B cell (primary cell): ENCODE measurements around the gene KLF16. TPM values are rescaled to one million over a fixed set of nuclear protein-coding genes. Genes with fewer than 3 reads are reported as not detected.

Experiments
- ATAC-seq: fragments of 200-7000 bp; cut with Tn5 transposase; one replicate; pipeline ENCODE4 v1.10.0; 2021; ENCODE audit warnings: low read depth, mild to moderate bottlenecking, moderate number of reproducible peaks, moderate library complexity
- CTCF ChIA-PET: fragments of 350-600 bp; sonication (Branson Sonifier 250); formaldehyde crosslinking; loops from one replicate; lab custom pipeline; 2021; ENCODE audit warnings: antibody characterized with exemption, inconsistent platforms; lab: Charles Lee
- POLR2A ChIA-PET: fragments of 350-600 bp; sonication (Branson Sonifier 250); formaldehyde crosslinking; loops from one replicate; lab custom pipeline; 2021; ENCODE audit warnings: antibody characterized with exemption; lab: Charles Lee
- DNase-seq: peaks from one replicate; pipeline ENCODE4 v3.0.0; 2013
- H2AFZ ChIP-seq: 2 replicates; pipeline ENCODE4 v1.6.1; 2012; ENCODE audit warnings: mild to moderate bottlenecking, low read depth, low read length; ENCODE audit not compliant: insufficient read depth, poor library complexity, severe bottlenecking
- H3K27ac ChIP-seq, 2 donors: 1 replicate in 1 of 2; 2 replicates in 1 of 2; pipeline ENCODE4 v1.5.1; 2012 to 2013; ENCODE audit warnings: low read length in 2 of 2, mild to moderate bottlenecking in 2 of 2, moderate library complexity in 1 of 2
- H3K27me3 ChIP-seq, 4 experiments: fragments of 200-600 bp in 1 of 4; sonication (generic) in 1 of 4; replicated peaks in 1 of 4; 1 replicate in 2 of 4; 2 replicates in 2 of 4; pipeline versions ENCODE4 v1.6.1 to v1.7.0; 2013 to 2016; ENCODE audit warnings: low read length in 3 of 4, mild to moderate bottlenecking in 2 of 4, mixed read lengths in 1 of 4, moderate library complexity in 1 of 4; ENCODE audit not compliant: insufficient read depth in 4 of 4, control insufficient read depth in 3 of 4; ENCODE audit errors: control extremely low read depth in 1 of 4
- H3K36me3 ChIP-seq, 2 experiments: replicated peaks in 1 of 2; 1 replicate in 1 of 2; 2 replicates in 1 of 2; pipeline versions ENCODE4 v1.6.1 to v1.7.1; 2013; ENCODE audit warnings: low read length in 1 of 2; ENCODE audit not compliant: insufficient read depth in 2 of 2, control insufficient read depth in 1 of 2; ENCODE audit errors: control extremely low read depth in 1 of 2, extremely low read depth in 1 of 2
- H3K4me1 ChIP-seq, 2 donors: fragments of 200-600 bp in 1 of 2; sonication (generic) in 1 of 2; 1 replicate in 1 of 2; 2 replicates in 1 of 2; pipeline versions ENCODE4 v1.5.1 to v1.6.1; 2013 to 2017; ENCODE audit warnings: low read length in 2 of 2; ENCODE audit not compliant: control insufficient read depth in 2 of 2, insufficient read depth in 2 of 2
- H3K4me2 ChIP-seq: replicated peaks from 2 replicates; pipeline ENCODE3; 2012; ENCODE audit warnings: mild to moderate bottlenecking, low read depth, low read length; ENCODE audit not compliant: poor library complexity, severe bottlenecking
- H3K4me3 ChIP-seq, 5 experiments: fragments of 200-600 bp in 1 of 5; sonication (generic) in 1 of 5; 1 replicate in 3 of 5; 2 replicates in 2 of 5; pipeline versions ENCODE4 v1.5.1 to v1.7.0; 2011 to 2016; ENCODE audit warnings: low read length in 4 of 5, mild to moderate bottlenecking in 4 of 5, low read depth in 2 of 5, control low read depth in 1 of 5, moderate library complexity in 1 of 5; ENCODE audit not compliant: insufficient read depth in 1 of 5; ENCODE audit errors: control extremely low read depth in 1 of 5, extremely low read depth in 1 of 5
- H3K79me2 ChIP-seq: fragments of 200-600 bp; sonication (generic); one replicate; pipeline ENCODE4 v1.6.0; 2016; ENCODE audit warnings: low read length; ENCODE audit not compliant: control insufficient read depth, insufficient read depth
- H3K9ac ChIP-seq: fragments of 200-600 bp; sonication (generic); 2 replicates; pipeline ENCODE4 v1.6.1; 2017; ENCODE audit warnings: mild to moderate bottlenecking, low read length, moderate library complexity
- H3K9me3 ChIP-seq, 3 donors: one replicate each; pipeline versions ENCODE4 v1.6.1 to v1.7.1; 2013; ENCODE audit warnings: low read length in 2 of 3; ENCODE audit not compliant: control insufficient read depth in 2 of 3, insufficient read depth in 1 of 3; ENCODE audit errors: control extremely low read depth in 1 of 3
- H4K20me1 ChIP-seq: 2 replicates; pipeline ENCODE4 v1.6.0; 2012; ENCODE audit warnings: mild to moderate bottlenecking, low read length; ENCODE audit not compliant: insufficient read depth, control insufficient read depth, poor library complexity, severe bottlenecking
- H3K27ac Mint-ChIP-seq: one replicate; pipeline ENCODE4 v1.8.0; 2021; ENCODE audit warnings: mixed read lengths
- H3K27me3 Mint-ChIP-seq: one replicate; pipeline ENCODE4 v1.8.0; 2021; ENCODE audit warnings: mixed read lengths
- H3K4me1 Mint-ChIP-seq: one replicate; pipeline ENCODE4 v1.8.0; 2021; ENCODE audit warnings: mixed read lengths
- H3K4me3 Mint-ChIP-seq: one replicate; pipeline ENCODE4 v1.8.0; 2021; ENCODE audit warnings: mixed read lengths
- H3K9me3 Mint-ChIP-seq: one replicate; pipeline ENCODE4 v1.8.0; 2022; ENCODE audit warnings: mixed read lengths; ENCODE audit not compliant: insufficient read depth
- CTCF ChIP-seq: fragments of 200-600 bp; IDR thresholded peaks from one replicate; pipeline ENCODE4 v1.8.0; 2022; ENCODE audit warnings: antibody characterized with exemption, mild to moderate bottlenecking
- EZH2 ChIP-seq: IDR thresholded peaks from 2 replicates; pipeline ENCODE4 v1.6.1; 2012; ENCODE audit warnings: borderline replicate concordance, low read depth, mild to moderate bottlenecking, moderate library complexity, low read length; ENCODE audit not compliant: insufficient read depth, poor library complexity, severe bottlenecking
- WGBS: methylation state at CpG from one replicate; pipeline ENCODE4 v1.1.5; 2013; ENCODE audit warnings: missing lambda C conversion rate; ENCODE audit not compliant: insufficient coverage; 5-methylcytosine and 5-hydroxymethylcytosine counted together
- intact Hi-C: fragments of 100-400 bp; cut with micrococcal nuclease; formaldehyde crosslinking; loops from one replicate; pipeline ENCODE4 v1.10.0; 2022
- polyA plus RNA-seq: library from polyadenylated mRNA; depleted of rRNA; stranded (reverse); fragments of >200 nt; gene quantifications from 2 replicates; pipeline ENCODE4 v1.2.3, GENCODE V29; 2012
- total RNA-seq, 2 donors: library from RNA; stranded (reverse); fragments of 120-200 nt in 1 of 2; gene quantifications; 1 replicate in 1 of 2; 2 replicates in 1 of 2; pipeline versions ENCODE4 v1.2.3 to v1.2.4, GENCODE V29; 2013 to 2022

The KLF16 gene
- total and polyA plus RNA-seq, 2 donors (not counting 1 experiment from before 2014, with no cell fraction given) = 29.7 to 49.0 TPM

GRCh38 chr19:1811942-1812425 is 51.4 kb downstream of the KLF16 start, which contains the start of gene ATP8B3:
ATP8B3 (minus strand) TSS chr19:1812276; CDS start chr19:1811736, 540 bp downstream.
- H3K36me3 ChIP-seq = peaks cover 0 to 14% of the 10 kb centered on the region in 2 experiments
- peak within 1 kb of the TSS in 1 of 2 donors; percentile 0 for H3K27ac ChIP-seq
- Mint-ChIP-seq H3K9me3 (no peaks in the 10 kb centered on the region), H3K27ac (peak within 1 kb of the TSS; percentile 87), H3K4me1 (peaks cover 12% of the 10 kb centered on the region), H3K27me3 (no peaks in the 10 kb centered on the region), H3K4me3 (peak within 1 kb of the TSS; percentile 97)
- no peaks in the 10 kb centered on the region for H3K79me2 ChIP-seq
- 2% methylated on average over 34 of the region's 48 CpGs for WGBS
- peak within 1 kb of the TSS; percentile 35 to 73 (median 61) for H3K4me3 ChIP-seq
- peaks cover 0 to 5% (median 0%) of the 10 kb centered on the region in 3 donors for H3K9me3 ChIP-seq
- H4K20me1 ChIP-seq = peaks cover 13% of the 10 kb centered on the region
- peak within 1 kb of the TSS; percentile 98 for H2AFZ ChIP-seq
- ATAC-seq (peak; percentile 82), DNase-seq (no peak)
- ChIA-PET CTCF (interaction anchor here (1.4 to 2.0 kb wide), 2 partner anchors 14 to 321 kb away, joined by 3 to 5 read pairs; partner anchors contain the start of genes PCSK4 and REEP6), POLR2A (no interaction called here)
- TF ChIP-seq EZH2 (no peak), CTCF (no peak)
- intact Hi-C loops = loop anchor here (1.0 to 5.0 kb wide), 4 partner anchors 36 to 615 kb away; partner anchors contain the start of genes MEX3D, PCSK4, REXO1 and TIMM13
- H3K27me3 ChIP-seq = no peaks in the 10 kb centered on the region
- H3K4me1 ChIP-seq = peaks cover 9 to 19% of the 10 kb centered on the region in 2 donors
- peak within 1 kb of the TSS; percentile 70 for H3K9ac ChIP-seq
- peak within 1 kb of the TSS; percentile 99 for H3K4me2 ChIP-seq

GRCh38 chr19:1811472-1811894 is 51.9 kb downstream of the KLF16 start:
- Histone ChIP-seq H3K4me2 (peak overlapping the region; percentile 99), H3K27me3 (no peaks in the 10 kb centered on the region), H2AFZ (peak overlapping the region; percentile 98), H3K36me3 (peaks cover 0 to 12% of the 10 kb centered on the region in 2 experiments), H3K27ac (no peak overlapping the region), H3K9me3 (peaks cover 0 to 5% (median 0%) of the 10 kb centered on the region in 3 donors), H3K9ac (peak overlapping the region; percentile 70), H3K79me2 (no peaks in the 10 kb centered on the region), H3K4me3 (peak overlapping the region in 3 of 5 experiments; percentile 20 to 66 (median 59)), H4K20me1 (peaks cover 13% of the 10 kb centered on the region), H3K4me1 (peaks cover 9 to 19% of the 10 kb centered on the region in 2 donors)
- ChIA-PET CTCF (interaction anchor here (1.4 to 2.0 kb wide), 2 partner anchors 15 to 321 kb away, joined by 3 to 5 read pairs; partner anchors contain the start of genes PCSK4 and REEP6), POLR2A (interaction anchor here (0.6 kb wide), 1 partner anchor 15 kb away, joined by 9 read pairs; no protein-coding TSS in a partner anchor)
- Mint-ChIP-seq H3K4me3 (peak overlapping the region; percentile 97), H3K4me1 (peaks cover 12% of the 10 kb centered on the region), H3K27me3 (no peaks in the 10 kb centered on the region), H3K27ac (no peak overlapping the region), H3K9me3 (no peaks in the 10 kb centered on the region)
- peak; percentile 51 for DNase-seq
- 38% methylated on average over 13 of the region's 13 CpGs for WGBS
- no peak for ATAC-seq
- TF ChIP-seq CTCF (no peak), EZH2 (no peak)
- intact Hi-C loops = loop anchor here (5.0 kb wide), 1 partner anchor 616 kb away; the partner anchor contains the start of gene TIMM13
